GM23338 (cell line): ENCODE measurements around the gene CA6. TPM values are rescaled to one million over a fixed set of nuclear protein-coding genes. Genes with fewer than 3 reads are reported as not detected.

Experiments
- ATAC-seq: fragments of 200-7000 bp; cut with Tn5 transposase; 3 replicates; pipeline ENCODE4 v1.9.1; 2020
- DNase-seq: peaks from one replicate; pipeline ENCODE4 v3.0.0-alpha.2; 2015; ENCODE audit warnings: low spot score
- H2AFZ ChIP-seq: fragments of 200-600 bp; sonication (generic); 2 replicates; pipeline ENCODE4 v1.8.0; 2016; ENCODE audit warnings: antibody characterized with exemption, mild to moderate bottlenecking, moderate library complexity
- H3F3A ChIP-seq: fragments of 200-600 bp; sonication (generic); replicated peaks from 2 replicates; pipeline ENCODE4 v1.8.0; 2017; ENCODE audit warnings: antibody characterized with exemption, mixed run types, low read depth
- H3K27ac ChIP-seq: fragments of 200-600 bp; sonication (generic); 2 replicates; pipeline ENCODE4 v1.6.1; 2016; ENCODE audit warnings: low read depth
- H3K27me3 ChIP-seq: fragments of 200-600 bp; sonication (generic); 2 replicates; pipeline ENCODE4 v1.8.0; 2016; ENCODE audit warnings: mild to moderate bottlenecking, mixed run types, moderate library complexity; ENCODE audit not compliant: insufficient read depth
- H3K36me3 ChIP-seq: fragments of 200-600 bp; sonication (generic); 2 replicates; pipeline ENCODE4 v1.8.0; 2016; ENCODE audit warnings: mild to moderate bottlenecking; ENCODE audit not compliant: insufficient read depth
- H3K4me1 ChIP-seq: fragments of 200-600 bp; sonication (generic); 2 replicates; pipeline ENCODE4 v1.8.0; 2016; ENCODE audit warnings: mild to moderate bottlenecking, moderate library complexity; ENCODE audit not compliant: insufficient read depth
- H3K4me2 ChIP-seq: fragments of 200-600 bp; sonication (generic); 2 replicates; pipeline ENCODE4 v1.7.1; 2017; ENCODE audit warnings: mixed run types
- H3K4me3 ChIP-seq: fragments of 200-600 bp; sonication (generic); 2 replicates; pipeline ENCODE4 v1.6.1; 2016; ENCODE audit warnings: mixed run types
- H3K79me2 ChIP-seq: fragments of 200-600 bp; sonication (generic); replicated peaks from 2 replicates; pipeline ENCODE4 v1.8.0; 2017; ENCODE audit warnings: mild to moderate bottlenecking; ENCODE audit not compliant: insufficient read depth
- H3K9me2 ChIP-seq: fragments of 200-600 bp; sonication (generic); 2 replicates; pipeline ENCODE4 v1.8.0; 2017; ENCODE audit not compliant: insufficient read depth
- H4K20me1 ChIP-seq: fragments of 200-600 bp; sonication (generic); replicated peaks from 2 replicates; pipeline ENCODE4 v1.8.0; 2017; ENCODE audit warnings: mild to moderate bottlenecking; ENCODE audit not compliant: insufficient read depth
- H3K27ac Mint-ChIP-seq: 2 replicates; pipeline ENCODE4 v1.8.0; 2020; ENCODE audit warnings: inconsistent platforms, mild to moderate bottlenecking, moderate library complexity, mixed read lengths
- H3K27me3 Mint-ChIP-seq: 3 replicates; pipeline ENCODE4 v1.8.0; 2022; ENCODE audit warnings: low read depth, mild to moderate bottlenecking, moderate library complexity, mixed read lengths, inconsistent platforms; ENCODE audit not compliant: insufficient read depth, poor library complexity
- H3K36me3 Mint-ChIP-seq: 3 replicates; pipeline ENCODE4 v1.8.0; 2021; ENCODE audit warnings: low read depth, mild to moderate bottlenecking, inconsistent platforms, moderate library complexity, mixed read lengths
- H3K4me1 Mint-ChIP-seq: 3 replicates; pipeline ENCODE4 v1.8.0; 2020; ENCODE audit warnings: mild to moderate bottlenecking, inconsistent platforms, mixed read lengths
- H3K4me3 Mint-ChIP-seq: 3 replicates; pipeline ENCODE4 v1.8.0; 2021; ENCODE audit warnings: moderate library complexity, mild to moderate bottlenecking, inconsistent platforms, mixed read lengths
- H3K9me3 Mint-ChIP-seq: 3 replicates; pipeline ENCODE4 v1.8.0; 2020; ENCODE audit warnings: moderate library complexity, mild to moderate bottlenecking, inconsistent platforms, mixed read lengths
- CREB1 ChIP-seq: fragments of 250-450 bp; sonication (Bioruptor Pico); IDR thresholded peaks from 2 replicates; pipeline ENCODE4 v1.5.0; 2020; ENCODE audit warnings: low read depth, mild to moderate bottlenecking, moderate library complexity
- CTCF ChIP-seq, 2 experiments: fragments of 200-600 bp in 1 of 2; sonication (generic) in 1 of 2; conservative IDR thresholded peaks; 2 replicates each; pipeline versions ENCODE4 v1.5.1 to v1.6.1; 2016 to 2017; ENCODE audit warnings: antibody characterized with exemption in 2 of 2, low read depth in 2 of 2, mild to moderate bottlenecking in 2 of 2, moderate library complexity in 1 of 2
- ETS1 ChIP-seq: IDR thresholded peaks from 2 replicates; pipeline ENCODE4 v1.6.1; 2016; ENCODE audit warnings: antibody characterized with exemption
- EZH2 ChIP-seq: fragments of 200-600 bp; sonication (generic); IDR thresholded peaks from one replicate; pipeline ENCODE4 v1.8.0; 2017; ENCODE audit warnings: antibody characterized with exemption, mild to moderate bottlenecking, low read depth; ENCODE audit not compliant: unreplicated experiment
- EZH2phosphoT487 ChIP-seq: fragments of 200-600 bp; sonication (generic); IDR thresholded peaks from one replicate; pipeline ENCODE4 v1.8.1; 2018; ENCODE audit warnings: antibody characterized with exemption; ENCODE audit not compliant: unreplicated experiment
- JUNB ChIP-seq: IDR thresholded peaks from one replicate; pipeline ENCODE4 v1.6.1; 2016; ENCODE audit warnings: antibody characterized with exemption; ENCODE audit not compliant: unreplicated experiment
- STAT1 ChIP-seq: IDR thresholded peaks from one replicate; pipeline ENCODE4 v1.6.1; 2016; ENCODE audit warnings: antibody characterized with exemption; ENCODE audit not compliant: unreplicated experiment
- ZNF114 ChIP-seq: fragments of 250-450 bp; sonication (Bioruptor Pico); IDR thresholded peaks from 2 replicates; pipeline ENCODE4 v1.5.0; 2020; ENCODE audit warnings: mild to moderate bottlenecking, moderate library complexity
- ZNF331 ChIP-seq: fragments of 250-450 bp; sonication (Bioruptor Pico); IDR thresholded peaks from 2 replicates; pipeline ENCODE4 v1.5.0; 2020; ENCODE audit warnings: low read depth, mild to moderate bottlenecking, moderate library complexity
- polyA plus RNA-seq: library from polyadenylated mRNA; unstranded; fragments of >200 nt; fragmentation: Nextera tagmentation; extraction: Ambion mirVana; gene quantifications from 2 replicates; pipeline ENCODE4 v1.2.1, GENCODE V29; 2016
- total RNA-seq: library from RNA; depleted of rRNA; stranded (reverse); fragments of >200 nt; shearing (Covaris generic); gene quantifications from 2 replicates; pipeline ENCODE4 v1.2.3, GENCODE V29; 2014

The CA6 gene
- total and polyA plus RNA-seq, 2 experiments from 2014 or later = not detected

GRCh38 chr1:8985915-8986813 lies 40.5 kb downstream of the CA6 start (continued):
- no peak for TF ChIP-seq ETS1
- no peak for TF ChIP-seq CTCF (conservative IDR thresholded peaks at IDR 0.05; ENCODE audit: low read depth in 2 of 2)
- no peak for TF ChIP-seq ZNF114 (CRISPR knock-in tag)
- no peak for TF ChIP-seq JUNB
- TF ChIP-seq CREB1 (CRISPR knock-in tag) = no peak
- no peak for TF ChIP-seq EZH2phosphoT487
- TF ChIP-seq STAT1 = no peak
- no peak for TF ChIP-seq ZNF331 (CRISPR knock-in tag)

- no peaks in the 10 kb centered on the region for H3F3A ChIP-seq
- Mint-ChIP-seq H3K27me3 (peaks cover 6% of the 10 kb centered on the region), H3K27ac (no peak overlapping the region), H3K4me1 (no peaks in the 10 kb centered on the region), H3K36me3 (no peaks in the 10 kb centered on the region), H3K4me3 (no peak overlapping the region), H3K9me3 (peaks cover 2% of the 10 kb centered on the region)
- H3K36me3 ChIP-seq = no peaks in the 10 kb centered on the region
- ATAC-seq (no peak), DNase-seq (no peak)
- TF ChIP-seq STAT1 (no peak), ETS1 (no peak), EZH2 (no peak)
- H4K20me1 ChIP-seq = no peaks in the 10 kb centered on the region
- H2AFZ ChIP-seq = no peak overlapping the region
- H3K4me2 ChIP-seq = no peak overlapping the region
- no peak overlapping the region for H3K4me3 ChIP-seq
- H3K27me3 ChIP-seq = no peaks in the 10 kb centered on the region
- H3K79me2 ChIP-seq = no peaks in the 10 kb centered on the region
- no peak overlapping the region for H3K27ac ChIP-seq
- no peaks in the 10 kb centered on the region for H3K4me1 ChIP-seq
- no peaks in the 10 kb centered on the region for H3K9me2 ChIP-seq
Observed at GRCh38 chr1:8986814-8987190, 41.1 kb downstream of the CA6 start.
